Stimulated activated CD4-positive, alpha-beta T cell treated with anti-CD3 and anti-CD28 coated beads, Interleukin-2, amount 100 ng/mL, for 48 hours (primary cell): Measurements from ENCODE around the gene SFXN5.
A peak's percentile ranks its signal among the peaks of the same experiment; 100 is the strongest.
"Not testable (repeated sequence)": the region's sequence is repeated elsewhere in the genome, so short reads cannot be mapped to it uniquely, and the experiment has no call there.

Experiments
- DNase-seq, 2 donors: peaks; one replicate each; pipeline ENCODE4 v3.0.0-alpha.2; 2020

Gene SFXN5

GRCh38 chr2:73071360-73072128 lies at the start of gene SFXN5:
SFXN5 (minus strand) TSS chr2:73071712; CDS start chr2:73071705, 7 bp downstream.
- peak; percentile 96 to 97 for DNase-seq

GRCh38 chr2:73119611-73120239 lies 48.2 kb upstream of the SFXN5 start:
- DNase-seq: not testable (repeated sequence)

- DNase-seq: no peak
Measured at GRCh38 chr2:73117441-73117840, 45.9 kb upstream of the SFXN5 start.

GRCh38 chr2:73116182-73116960 lies 44.9 kb upstream of the SFXN5 start:
- no peak for DNase-seq

GRCh38 chr2:73114273-73114867 lies 42.9 kb upstream of the SFXN5 start:
- no peak for DNase-seq

GRCh38 chr2:73112913-73113854 lies 41.7 kb upstream of the SFXN5 start, which contains the start of gene RAB11FIP5:
RAB11FIP5 (minus strand) TSS chr2:73112948; CDS start chr2:73112777, 171 bp downstream.
- DNase-seq: peak; percentile 65 to 75

- DNase-seq: peak in 1 of 2 donors; percentile 16
Measured at GRCh38 chr2:73112026-73112912, 40.8 kb upstream of the SFXN5 start.

GRCh38 chr2:73111073-73112025 lies 39.8 kb upstream of the SFXN5 start:
- peak in 1 of 2 donors; percentile 12 for DNase-seq

GRCh38 chr2:73110168-73111072 lies 38.9 kb upstream of the SFXN5 start:
- DNase-seq: no peak

GRCh38 chr2:73109431-73110167 lies 38.1 kb upstream of the SFXN5 start:
- DNase-seq: no peak

GRCh38 chr2:73107211-73107926 lies 35.9 kb upstream of the SFXN5 start:
- DNase-seq: no peak

- no peak for DNase-seq
Measured at GRCh38 chr2:73106791-73107190, 35.3 kb upstream of the SFXN5 start.

- DNase-seq: no peak
Measured at GRCh38 chr2:73105511-73105971, 34.0 kb upstream of the SFXN5 start.

GRCh38 chr2:73104933-73105332 lies 33.4 kb upstream of the SFXN5 start:
- DNase-seq: no peak

GRCh38 chr2:73103018-73103542 lies 31.6 kb upstream of the SFXN5 start:
- DNase-seq: no peak

GRCh38 chr2:73101626-73102256 lies 30.2 kb upstream of the SFXN5 start:
- no peak for DNase-seq
